Femur (tissue), 1 donor: ENCODE data around the gene UVRAG.

Experiments
- DNase-seq: peaks from one replicate; pipeline ENCODE4 v3.0.0-alpha.2; 2017

Gene UVRAG

GRCh38 chr11:76083563-76084451 is 268.8 kb downstream of the UVRAG start:
- DNase-seq: no peak

DNA sequence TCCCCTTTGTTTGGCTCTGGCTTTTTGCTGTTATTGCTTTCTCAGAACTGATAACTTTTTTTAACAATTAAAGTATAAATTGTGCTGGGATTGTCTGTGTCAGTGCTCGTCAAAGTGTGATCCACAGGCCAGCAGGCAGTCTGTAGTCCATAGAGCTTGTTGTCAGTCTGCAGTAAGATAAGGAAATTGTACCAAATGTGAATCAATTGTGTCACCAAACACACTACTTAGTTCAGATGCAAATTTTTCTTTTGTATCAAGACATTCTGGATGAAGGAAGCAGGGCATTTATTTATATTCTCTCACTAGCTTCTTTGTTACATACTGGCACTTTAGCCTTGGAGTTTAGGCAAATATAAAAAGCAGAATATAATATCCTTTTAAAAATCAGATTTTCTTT is 270.3 kb downstream of the UVRAG start:
- no peak for DNase-seq

- DNase-seq: no peak
Measured at GRCh38 chr11:76086743-76087635, 272.0 kb downstream of the UVRAG start.

DNA sequence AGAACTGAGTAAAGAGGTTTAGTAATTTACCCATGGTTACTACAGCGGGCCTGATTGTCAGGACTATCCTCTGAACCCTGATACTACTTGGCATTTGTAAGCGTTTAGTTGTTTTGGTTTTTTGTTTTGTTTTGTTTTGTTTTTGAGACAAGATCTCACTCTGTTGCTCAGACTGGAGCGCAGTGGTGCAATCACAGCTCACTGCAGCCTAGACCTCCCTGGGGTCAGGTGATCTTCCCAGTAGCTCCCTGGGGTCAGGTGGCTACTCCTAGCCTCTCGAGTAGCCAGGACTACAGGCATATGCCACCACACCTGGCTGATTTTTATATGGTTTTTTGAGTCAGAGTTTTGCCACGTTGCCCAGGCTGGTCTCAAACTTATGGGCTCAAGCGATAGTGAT is 272.7 kb downstream of the UVRAG start:
- no peak for DNase-seq

GRCh38 chr11:76088511-76088910 is 273.5 kb downstream of the UVRAG start:
- no peak for DNase-seq

GRCh38 chr11:76090174-76090573 is 275.2 kb downstream of the UVRAG start:
- no peak for DNase-seq

DNA sequence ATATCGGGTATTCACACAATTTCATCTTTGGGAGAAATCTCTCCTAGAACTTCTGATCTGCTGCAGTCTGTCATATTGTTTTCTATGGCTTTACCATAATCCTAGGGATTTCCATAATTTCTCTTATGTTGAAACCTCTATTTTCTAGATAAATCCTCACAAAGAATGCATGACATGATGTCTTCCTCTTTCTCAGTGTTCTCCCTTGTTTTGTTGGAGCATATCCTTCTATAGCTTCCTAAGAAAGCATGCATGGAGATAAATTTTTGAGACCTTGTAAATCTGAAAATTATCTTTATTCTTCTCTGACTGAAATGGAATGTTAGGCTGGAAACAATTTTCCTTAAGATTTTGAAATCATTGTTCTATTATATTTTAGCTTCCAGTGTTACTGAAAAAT is 275.8 kb downstream of the UVRAG start:
- DNase-seq: no peak

DNA sequence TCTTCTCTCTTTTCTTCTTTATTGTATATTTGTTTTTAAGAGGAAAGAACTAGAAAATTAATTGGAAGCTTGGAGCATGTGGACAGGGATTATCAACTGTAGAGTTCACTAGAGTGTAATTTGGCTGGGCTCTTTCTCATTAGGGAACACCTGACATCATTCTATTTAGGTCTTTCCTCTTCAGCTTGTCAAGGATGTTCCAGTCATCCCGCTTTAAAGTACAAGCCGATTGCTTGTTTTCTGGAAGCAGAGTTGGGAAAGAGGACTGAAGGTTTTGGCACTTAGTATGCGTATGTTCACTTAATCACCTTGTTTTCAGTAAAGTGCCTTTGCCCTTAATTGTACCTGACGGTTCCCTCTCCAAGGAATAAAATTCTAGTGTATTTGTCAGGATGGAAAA is 279.7 kb downstream of the UVRAG start:
- no peak for DNase-seq

- no peak for DNase-seq
Measured at GRCh38 chr11:76095891-76096290, 280.9 kb downstream of the UVRAG start.

DNA sequence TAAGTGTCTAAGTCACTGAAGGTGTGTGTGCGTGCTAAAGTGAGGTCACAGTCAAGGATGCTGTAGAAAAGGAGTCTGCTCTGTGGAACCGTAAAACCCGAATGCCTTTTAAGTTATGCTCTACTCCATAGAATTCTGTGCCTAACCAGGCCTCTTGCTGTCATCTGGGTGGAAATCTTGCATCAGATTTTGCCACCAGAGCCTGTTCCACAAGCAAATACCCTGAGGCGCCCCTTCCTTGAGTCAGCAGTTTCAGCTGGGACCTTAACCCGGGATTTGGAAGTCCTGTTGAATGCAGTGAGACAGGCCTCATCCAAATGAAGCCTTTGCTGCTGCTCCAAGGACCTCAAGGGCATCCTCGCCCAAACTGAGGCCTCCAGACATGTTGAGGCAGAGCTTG is 281.5 kb downstream of the UVRAG start:
- DNase-seq: no peak

- no peak for DNase-seq
Measured at GRCh38 chr11:76102802-76103201, 287.8 kb downstream of the UVRAG start.

DNA sequence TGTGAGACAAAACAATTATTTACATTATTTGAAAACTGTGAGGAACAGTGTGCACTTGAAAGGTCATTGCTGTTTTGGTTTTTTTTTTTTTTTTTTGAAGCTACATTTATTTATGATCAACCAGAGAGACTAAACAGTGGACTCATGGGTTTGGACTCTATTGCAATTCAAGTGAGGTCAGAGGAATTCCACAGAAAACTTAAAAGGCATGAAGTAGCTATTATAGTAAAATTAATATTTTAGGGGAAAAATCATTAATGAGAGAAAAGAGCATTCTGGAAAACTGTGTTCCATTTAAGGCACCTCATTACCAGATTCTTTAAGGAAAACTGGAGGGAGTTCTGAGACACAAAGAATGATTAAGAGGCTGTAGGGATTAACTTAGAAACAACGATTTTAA is 288.4 kb downstream of the UVRAG start:
- no peak for DNase-seq

- DNase-seq: no peak
Measured at GRCh38 chr11:76104285-76104684, 289.3 kb downstream of the UVRAG start.

- no peak for DNase-seq
Measured at GRCh38 chr11:76105637-76106036, 290.6 kb downstream of the UVRAG start.

- no peak for DNase-seq
Measured at GRCh38 chr11:76107971-76108370, 293.0 kb downstream of the UVRAG start.

DNA sequence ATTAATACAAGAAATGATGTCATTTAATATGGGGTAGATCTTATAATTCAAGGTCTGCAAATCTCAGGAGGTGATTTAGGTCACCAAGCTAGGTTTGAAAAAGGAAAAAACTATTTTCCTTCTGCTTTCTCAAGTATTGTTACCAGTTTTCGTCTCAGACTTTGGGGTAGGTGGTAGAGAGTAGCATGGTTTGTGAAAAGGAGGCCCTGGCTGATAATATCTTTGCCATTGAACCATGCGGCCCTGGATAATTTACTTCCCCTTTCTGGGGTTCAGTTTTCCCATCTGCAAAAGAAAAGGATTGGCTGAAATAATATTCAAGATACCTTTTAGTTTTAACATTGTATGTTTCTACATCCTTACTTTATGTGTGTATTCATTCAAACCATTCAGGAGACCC is 299.2 kb downstream of the UVRAG start:
- no peak for DNase-seq

- DNase-seq: no peak
Measured at GRCh38 chr11:76115555-76115954, 300.5 kb downstream of the UVRAG start.

DNA sequence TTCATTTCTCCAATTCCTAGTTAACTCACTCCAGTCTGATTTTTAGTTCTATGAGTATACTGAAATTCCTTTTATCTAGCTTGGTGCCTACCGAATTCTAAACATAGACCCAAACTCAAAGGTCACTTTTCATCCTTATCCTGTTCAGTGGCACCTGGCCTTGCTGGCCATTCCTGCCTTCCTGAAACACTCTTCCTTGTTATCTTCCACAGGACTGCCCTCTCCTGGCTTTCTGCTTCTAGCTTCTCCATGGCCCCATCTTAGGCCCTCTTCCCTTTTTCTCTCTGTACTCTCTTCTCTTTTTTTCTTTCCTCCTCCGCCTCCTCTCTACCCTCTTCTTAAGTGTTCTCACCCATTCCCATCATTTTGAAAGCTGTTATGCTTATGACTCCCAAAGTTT is 304.0 kb downstream of the UVRAG start:
- DNase-seq: no peak

GRCh38 chr11:76119779-76120178 is 304.8 kb downstream of the UVRAG start:
- no peak for DNase-seq

GRCh38 chr11:76120513-76121101 is 305.6 kb downstream of the UVRAG start:
- peak; percentile 46 for DNase-seq

GRCh38 chr11:76123248-76123647 is 308.2 kb downstream of the UVRAG start:
- DNase-seq: no peak

DNA sequence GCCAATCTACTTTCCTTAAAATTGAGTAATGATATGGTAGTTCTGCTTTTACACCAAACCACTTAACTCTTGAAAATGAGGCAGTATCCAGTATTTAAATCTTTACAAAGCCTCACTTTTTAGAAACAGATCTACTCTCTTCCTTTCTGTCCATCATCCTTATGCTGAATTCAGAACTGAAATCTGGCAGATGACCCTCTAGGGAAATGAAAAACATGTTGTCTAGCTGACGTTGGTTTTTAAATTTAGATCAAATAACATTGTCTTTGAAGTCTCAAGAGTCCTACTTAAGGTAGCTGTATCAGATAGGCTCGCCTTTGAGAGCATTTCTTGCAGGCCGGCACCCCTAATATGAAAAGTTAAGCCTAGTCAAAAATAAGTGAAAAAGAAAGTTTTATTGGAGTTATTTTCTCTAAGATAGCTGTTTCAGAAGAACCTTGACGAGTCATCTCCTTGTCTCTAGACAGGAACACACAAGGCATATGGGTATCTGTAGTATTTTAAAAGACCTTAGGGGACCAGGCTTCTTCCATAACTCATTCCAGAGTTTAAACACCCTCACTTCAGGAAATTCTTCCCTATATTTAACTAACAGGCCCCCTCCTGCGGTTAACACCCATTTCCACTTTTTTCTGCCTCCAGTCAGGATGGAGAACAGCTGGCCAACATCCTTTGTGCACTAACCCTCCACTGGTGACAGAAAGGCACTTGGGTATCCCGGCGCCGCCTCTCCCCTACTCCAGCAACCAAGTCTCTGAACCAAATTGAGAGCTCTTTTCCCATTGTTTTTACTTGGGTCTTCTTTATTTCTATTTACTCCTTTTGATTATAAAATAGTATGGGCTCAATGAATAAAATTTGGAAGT is 310.1 kb downstream of the UVRAG start:
- DNase-seq: no peak

GRCh38 chr11:76129729-76130128 is 314.7 kb downstream of the UVRAG start:
- DNase-seq: no peak
